NB4 (cell line): Measurements from ENCODE around the gene DIO3.

ENCODE experiments used
- CTCF ChIP-seq: IDR thresholded peaks from one replicate; pipeline ENCODE4 v1.5.1; 2012; ENCODE audit warnings: low read depth, low read length
- MAX ChIP-seq: IDR thresholded peaks from 2 replicates; pipeline ENCODE4 v1.6.1; 2011; ENCODE audit warnings: low read depth, low read length
- POLR2A ChIP-seq: IDR thresholded peaks from 2 replicates; pipeline ENCODE4 v1.6.1; 2011; ENCODE audit warnings: mild to moderate bottlenecking; ENCODE audit not compliant: insufficient read length; ENCODE audit errors: extremely low read depth

GRCh38 chr14:101529079-101529478 lies 32.2 kb upstream of the DIO3 start:
- TF ChIP-seq POLR2A: no peak
- TF ChIP-seq CTCF: no peak
- no peak for TF ChIP-seq MAX
